GM13977 (cell line): ENCODE measurements around the gene ZNF346.

Source experiments
- DNase-seq: peaks from one replicate; pipeline ENCODE4 v3.0.0; 2012; ENCODE audit warnings: low spot score
- in situ Hi-C: fragments of 300-500 bp; cut with MboI; formaldehyde crosslinking; loops from one replicate; pipeline ENCODE4 v1.12.0; 2022; ENCODE audit warnings: low sequenced_read_pairs, low pct_unique_long_range_greater_than_20kb, mixed read lengths, inconsistent platforms; ENCODE audit not compliant: unreplicated experiment
- TF ChIP-seq, protein P1 (sequence below): IDR thresholded peaks from 2 replicates; pipeline ENCODE4 v1.5.1; 2012; ENCODE audit warnings: mild to moderate bottlenecking, control low read depth; ENCODE audit not compliant: insufficient read depth; ENCODE audit errors: extremely low read depth, missing control alignments

Gene ZNF346

DNA sequence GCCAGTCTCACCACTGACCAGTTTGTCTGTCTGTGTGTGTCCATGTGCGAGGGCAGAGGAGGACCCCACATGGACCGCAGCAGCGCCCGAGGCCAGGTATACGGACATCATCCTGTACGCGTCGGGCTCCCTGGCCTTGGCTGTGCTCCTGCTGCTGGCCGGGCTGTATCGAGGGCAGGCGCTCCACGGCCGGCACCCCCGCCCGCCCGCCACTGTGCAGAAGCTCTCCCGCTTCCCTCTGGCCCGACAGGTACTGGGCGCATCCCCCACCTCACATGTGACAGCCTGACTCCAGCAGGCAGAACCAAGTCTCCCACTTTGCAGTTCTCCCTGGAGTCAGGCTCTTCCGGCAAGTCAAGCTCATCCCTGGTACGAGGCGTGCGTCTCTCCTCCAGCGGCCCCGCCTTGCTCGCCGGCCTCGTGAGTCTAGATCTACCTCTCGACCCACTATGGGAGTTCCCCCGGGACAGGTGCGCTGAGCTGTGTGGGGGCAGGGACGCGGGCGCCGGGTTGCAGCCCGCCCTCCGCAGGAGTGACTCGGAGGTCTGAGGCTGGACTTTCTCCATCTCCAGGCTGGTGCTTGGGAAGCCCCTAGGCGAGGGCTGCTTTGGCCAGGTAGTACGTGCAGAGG, 70.7 kb downstream of the ZNF346 start:
- DNase-seq = no peak
- TF ChIP-seq, protein P1, sequence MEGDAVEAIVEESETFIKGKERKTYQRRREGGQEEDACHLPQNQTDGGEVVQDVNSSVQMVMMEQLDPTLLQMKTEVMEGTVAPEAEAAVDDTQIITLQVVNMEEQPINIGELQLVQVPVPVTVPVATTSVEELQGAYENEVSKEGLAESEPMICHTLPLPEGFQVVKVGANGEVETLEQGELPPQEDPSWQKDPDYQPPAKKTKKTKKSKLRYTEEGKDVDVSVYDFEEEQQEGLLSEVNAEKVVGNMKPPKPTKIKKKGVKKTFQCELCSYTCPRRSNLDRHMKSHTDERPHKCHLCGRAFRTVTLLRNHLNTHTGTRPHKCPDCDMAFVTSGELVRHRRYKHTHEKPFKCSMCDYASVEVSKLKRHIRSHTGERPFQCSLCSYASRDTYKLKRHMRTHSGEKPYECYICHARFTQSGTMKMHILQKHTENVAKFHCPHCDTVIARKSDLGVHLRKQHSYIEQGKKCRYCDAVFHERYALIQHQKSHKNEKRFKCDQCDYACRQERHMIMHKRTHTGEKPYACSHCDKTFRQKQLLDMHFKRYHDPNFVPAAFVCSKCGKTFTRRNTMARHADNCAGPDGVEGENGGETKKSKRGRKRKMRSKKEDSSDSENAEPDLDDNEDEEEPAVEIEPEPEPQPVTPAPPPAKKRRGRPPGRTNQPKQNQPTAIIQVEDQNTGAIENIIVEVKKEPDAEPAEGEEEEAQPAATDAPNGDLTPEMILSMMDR = no peak
- in situ Hi-C loops = no loop called here

DNA sequence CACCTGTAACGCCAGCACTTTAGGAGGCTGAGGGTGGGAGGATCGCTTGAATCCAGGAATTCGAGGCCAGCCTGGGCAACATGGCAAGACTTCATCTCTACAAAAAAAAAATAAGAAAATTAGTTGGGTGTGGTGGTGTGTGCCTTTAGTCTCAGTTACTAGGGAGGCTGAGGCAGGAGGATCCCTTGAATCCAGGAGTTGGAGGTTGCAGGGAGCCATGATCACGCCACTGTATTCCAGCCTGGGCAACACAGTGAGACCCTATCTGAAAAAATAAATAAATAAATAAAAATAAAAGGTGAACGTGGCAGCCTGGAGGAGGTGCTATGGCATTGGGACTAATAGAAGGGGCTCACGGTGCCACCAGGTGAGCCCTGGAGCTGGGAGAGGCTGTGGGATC, 71.3 kb downstream of the ZNF346 start:
- in situ Hi-C loops = no loop called here
- DNase-seq = no peak
- TF ChIP-seq, protein P1 = no peak

DNA sequence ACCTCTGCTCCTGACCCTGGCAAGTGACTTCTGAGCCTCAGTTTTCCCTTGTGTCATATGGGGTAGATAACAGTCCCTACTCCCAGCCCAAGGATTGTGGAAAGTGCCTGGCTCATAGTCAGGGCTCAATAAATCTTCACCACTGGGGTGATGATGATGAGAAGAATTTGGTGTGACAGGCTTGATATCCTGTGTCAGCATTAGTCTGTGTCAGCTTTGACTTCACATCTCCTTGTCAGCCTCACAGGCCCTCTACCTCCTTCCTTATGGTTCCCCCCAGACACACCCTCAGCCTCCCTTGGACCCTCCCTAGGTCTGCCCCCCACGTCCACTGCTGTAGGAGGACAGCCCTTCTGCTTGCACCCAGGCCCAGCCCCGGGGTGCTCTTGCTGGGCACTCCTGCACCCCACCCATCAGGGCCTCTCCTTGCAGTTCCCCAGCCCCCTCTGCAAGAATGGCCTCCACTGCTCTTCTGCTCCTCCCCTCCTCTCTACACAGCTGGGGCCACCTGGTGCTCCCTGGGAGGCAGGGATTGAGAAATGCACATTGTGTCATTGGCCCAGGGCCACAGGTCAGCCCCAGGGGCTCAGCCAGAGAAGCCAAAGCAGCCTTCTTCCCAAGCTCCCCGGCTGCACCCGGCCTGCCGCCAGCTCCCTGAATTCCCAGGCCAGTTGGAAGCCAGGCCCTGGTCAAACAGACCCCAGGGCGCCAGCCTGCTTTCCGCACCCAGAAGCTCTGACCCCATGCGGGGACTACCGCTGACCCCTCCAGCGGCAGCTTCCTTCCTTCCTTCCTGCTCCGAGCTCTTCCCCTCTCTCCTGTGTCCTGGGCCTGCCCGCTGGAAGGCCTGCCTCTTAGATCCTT, 72.0 kb downstream of the ZNF346 start:
- DNase-seq = no peak
- in situ Hi-C loops = no loop called here
- TF ChIP-seq, protein P1 = no peak

DNA sequence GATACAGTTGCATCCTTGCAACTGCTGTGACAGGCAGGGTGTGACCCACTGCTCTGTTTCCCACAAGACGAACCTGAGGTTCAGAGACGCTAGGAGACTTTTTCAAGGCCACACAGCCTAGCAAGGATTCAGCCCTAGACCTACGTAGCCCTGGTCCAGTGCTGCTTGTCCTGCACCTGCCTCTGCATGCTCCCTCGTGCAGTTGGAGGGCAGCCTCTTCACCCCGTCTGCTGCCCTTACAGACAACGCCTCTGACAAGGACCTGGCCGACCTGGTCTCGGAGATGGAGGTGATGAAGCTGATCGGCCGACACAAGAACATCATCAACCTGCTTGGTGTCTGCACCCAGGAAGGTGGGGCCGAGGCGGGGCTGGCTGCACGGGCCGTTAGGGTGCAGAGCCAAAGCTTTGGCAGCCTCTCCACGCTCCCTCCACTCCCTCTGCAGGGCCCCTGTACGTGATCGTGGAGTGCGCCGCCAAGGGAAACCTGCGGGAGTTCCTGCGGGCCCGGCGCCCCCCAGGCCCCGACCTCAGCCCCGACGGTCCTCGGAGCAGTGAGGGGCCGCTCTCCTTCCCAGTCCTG, 72.7 kb downstream of the ZNF346 start:
- TF ChIP-seq, protein P1 = no peak
- in situ Hi-C loops = no loop called here
- DNase-seq = no peak

DNA sequence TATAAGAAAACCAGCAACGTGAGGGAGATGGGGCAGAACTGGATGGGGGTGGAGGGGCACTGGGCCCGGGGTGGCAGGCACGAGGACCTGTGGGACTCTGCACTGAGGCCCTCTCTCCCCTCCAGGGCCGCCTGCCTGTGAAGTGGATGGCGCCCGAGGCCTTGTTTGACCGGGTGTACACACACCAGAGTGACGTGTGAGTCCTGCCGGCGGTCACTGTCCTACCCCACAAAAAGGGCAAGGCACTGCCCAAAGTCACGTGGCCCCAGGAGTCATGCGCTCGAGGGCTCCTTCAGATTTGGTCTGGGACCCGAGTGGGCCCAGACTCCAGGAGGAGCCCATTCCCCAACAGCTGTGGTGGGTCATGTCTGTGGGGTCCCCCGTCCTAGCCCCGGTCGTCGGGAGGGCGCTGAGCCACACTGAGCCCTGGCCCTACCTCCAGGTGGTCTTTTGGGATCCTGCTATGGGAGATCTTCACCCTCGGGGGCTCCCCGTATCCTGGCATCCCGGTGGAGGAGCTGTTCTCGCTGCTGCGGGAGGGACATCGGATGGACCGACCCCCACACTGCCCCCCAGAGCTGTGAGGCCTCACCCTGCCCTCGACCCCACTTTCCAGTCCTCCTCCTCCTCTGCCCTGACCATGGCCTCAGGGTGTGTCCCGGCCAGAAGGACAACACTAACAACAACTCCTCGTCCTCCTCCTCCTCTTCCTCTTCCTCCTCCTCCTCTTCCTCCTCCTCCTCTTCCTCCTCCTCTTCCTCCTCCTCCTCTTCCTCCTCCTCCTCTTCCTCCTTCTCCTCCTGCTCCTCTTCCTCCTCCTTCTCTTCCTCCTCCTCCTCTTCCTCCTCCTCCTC, 73.9 kb downstream of the ZNF346 start:
- TF ChIP-seq, protein P1 = no peak
- in situ Hi-C loops = no loop called here
- no peak for DNase-seq
